Esophagus squamous epithelium (tissue), 5 donors: ENCODE results near the gene LIPE. TPM values are rescaled to one million over a fixed set of nuclear protein-coding genes. Genes with fewer than 3 reads are reported as not detected.
A peak's percentile ranks its signal among the peaks of the same experiment; 100 is the strongest.
"Not testable (repeated sequence)": the region's sequence is repeated elsewhere in the genome, so short reads cannot be mapped to it uniquely, and the experiment has no call there.

Source experiments
- DNase-seq: peaks from one replicate; lab custom pipeline; 2025; lab: John Stamatoyannopoulos, UW
- H3K27ac ChIP-seq, 4 donors: fragments of 200-600 bp; sonication (generic); one replicate each; pipeline ENCODE4 v1.5.1; 2016 to 2019; ENCODE audit warnings: mild to moderate bottlenecking in 1 of 4
- H3K27me3 ChIP-seq, 4 donors: fragments of 200-600 bp; sonication (generic); 1 replicate in 3 of 4; 2 replicates in 1 of 4; pipeline versions ENCODE4 v1.5.1 to v1.6.0; 2017 to 2021; ENCODE audit warnings: antibody characterized with exemption in 1 of 4
- H3K36me3 ChIP-seq, 3 donors: fragments of 200-600 bp; sonication (generic); one replicate each; pipeline ENCODE4 v1.5.1; 2016 to 2019
- H3K4me1 ChIP-seq, 3 donors: fragments of 200-600 bp; sonication (generic); one replicate each; pipeline ENCODE4 v1.5.1; 2017 to 2019
- H3K4me3 ChIP-seq, 4 donors: fragments of 200-600 bp; sonication (generic); 1 replicate in 3 of 4; 2 replicates in 1 of 4; pipeline ENCODE4 v1.5.1; 2016 to 2019; ENCODE audit warnings: mild to moderate bottlenecking in 2 of 4, moderate library complexity in 1 of 4
- H3K9me3 ChIP-seq, 3 donors: fragments of 200-600 bp; sonication (generic); one replicate each; pipeline ENCODE4 v1.5.1; 2016 to 2019
- CTCF ChIP-seq, 6 experiments: fragments of 450-650 bp in 4 of 6; fragments of 200-600 bp in 2 of 6; sonication (generic) in 2 of 6; IDR thresholded peaks; one replicate each; pipeline ENCODE4 v1.5.1; 2016 to 2019; ENCODE audit warnings: antibody characterized with exemption in 6 of 6, mild to moderate bottlenecking in 4 of 6, moderate library complexity in 4 of 6
- POLR2A ChIP-seq, 4 donors: fragments of 450-650 bp; IDR thresholded peaks; one replicate each; pipeline ENCODE4 v1.6.1; 2017; ENCODE audit warnings: antibody characterized with exemption in 4 of 4, mild to moderate bottlenecking in 4 of 4, moderate library complexity in 3 of 4
- WGBS, 2 donors: methylation state at CpG; one replicate each; pipeline ENCODE4 v1.1.5; 2018; 5-methylcytosine and 5-hydroxymethylcytosine counted together
- intact Hi-C: fragments of 100-400 bp; cut with DNase I; formaldehyde crosslinking; loops from one replicate; pipeline ENCODE4 v1.15.0; 2022
- total RNA-seq, 4 donors: library from RNA; depleted of rRNA; stranded (reverse); fragments of >200 nt; gene quantifications; one replicate each; pipeline ENCODE4 v1.1.0, GENCODE V29; 2016
- donor health status: DM: yes; HTN: yes; CAD: no.

LIPE gene
- total RNA-seq, 4 donors from 2014 or later: 5.2 to 10.8 (median 7.9) TPM

- intact Hi-C loops: loop anchor here (10.0 kb wide), 1 partner anchor 139 kb away; the partner anchor contains the start of gene CEACAM8
- Histone ChIP-seq H3K9me3 (no peaks in the 10 kb centered on the region), H3K4me1 (peaks cover 0 to 25% (median 0%) of the 10 kb centered on the region in 3 donors), H3K27me3 (no peaks in the 10 kb centered on the region), H3K27ac (peak overlapping the region in 2 of 4 donors; percentile 52 to 76), H3K4me3 (no peak overlapping the region), H3K36me3 (no peaks in the 10 kb centered on the region)
- WGBS, 2 donors: 33% methylated on average over 1 of the region's 1 CpG
- TF ChIP-seq CTCF (IDR thresholded peaks at IDR 0.05) (no peak), POLR2A (IDR thresholded peaks at IDR 0.05) (no peak)
- DNase-seq: no peak
Measured at GRCh38 chr19:42455621-42456081, 28.5 kb upstream of the LIPE start.

GRCh38 chr19:42455086-42455485 is 27.9 kb upstream of the LIPE start:
- 92 to 93% methylated on average over 2 of the region's 2 CpGs for WGBS, 2 donors

GRCh38 chr19:42452590-42452989 is 25.4 kb upstream of the LIPE start:
- Histone ChIP-seq H3K9me3 (no peaks in the 10 kb centered on the region), H3K4me1 (peaks cover 0 to 50% (median 0%) of the 10 kb centered on the region in 3 donors), H3K27me3 (no peaks in the 10 kb centered on the region), H3K36me3 (no peaks in the 10 kb centered on the region), H3K27ac (no peak overlapping the region), H3K4me3 (no peak overlapping the region)
- intact Hi-C loops: loop anchor here (10.0 kb wide), 1 partner anchor 142 kb away; the partner anchor contains the start of gene CEACAM8
- no peak for DNase-seq
- 42 to 66% methylated on average over 4 of the region's 4 CpGs for WGBS, 2 donors
- TF ChIP-seq POLR2A (IDR thresholded peaks at IDR 0.05) (no peak), CTCF (IDR thresholded peaks at IDR 0.05) (no peak)

More at GRCh38 chr19:42455086-42455485, 27.9 kb upstream of the LIPE start:
- TF ChIP-seq CTCF (IDR thresholded peaks at IDR 0.05) (no peak), POLR2A (IDR thresholded peaks at IDR 0.05) (no peak)
- H3K27me3 ChIP-seq: no peaks in the 10 kb centered on the region
- no peaks in the 10 kb centered on the region for H3K9me3 ChIP-seq
- intact Hi-C loops: loop anchor here (10.0 kb wide), 1 partner anchor 140 kb away; the partner anchor contains the start of gene CEACAM8
- no peak overlapping the region for H3K4me3 ChIP-seq
- peak overlapping the region in 2 of 4 donors; percentile 52 to 61 for H3K27ac ChIP-seq
- no peaks in the 10 kb centered on the region for H3K36me3 ChIP-seq
- H3K4me1 ChIP-seq: peaks cover 0 to 25% (median 0%) of the 10 kb centered on the region in 3 donors
- no peak for DNase-seq

GRCh38 chr19:42450314-42450934 is 23.2 kb upstream of the LIPE start:
- H3K27ac ChIP-seq: peak overlapping the region; percentile 35 to 79 (median 52)
- intact Hi-C loops: loop anchor here (2.0 to 10.0 kb wide), 2 partner anchors 78 to 144 kb away; partner anchors contain the start of genes CEACAM1 and CEACAM8
- WGBS, 2 donors: 0% methylated on average over 3 of the region's 3 CpGs
- no peaks in the 10 kb centered on the region for H3K36me3 ChIP-seq
- no peak overlapping the region for H3K4me3 ChIP-seq
- H3K4me1 ChIP-seq: peaks cover 0 to 63% (median 0%) of the 10 kb centered on the region in 3 donors
- no peaks in the 10 kb centered on the region for H3K27me3 ChIP-seq
- no peak for DNase-seq
- TF ChIP-seq POLR2A (IDR thresholded peaks at IDR 0.05): no peak
- TF ChIP-seq CTCF (IDR thresholded peaks at IDR 0.05): peak; percentile 68 to 96 (median 91)
- H3K9me3 ChIP-seq: no peaks in the 10 kb centered on the region

- DNase-seq, intact Hi-C loops, H3K36me3 ChIP-seq, H3K9me3 ChIP-seq, H3K27me3 ChIP-seq, H3K4me3 ChIP-seq: not testable (repeated sequence)
- Histone ChIP-seq H3K4me1 (peaks cover 0 to 76% (median 0%) of the 10 kb centered on the region in 3 donors), H3K27ac (peak overlapping the region in 3 of 4 donors; percentile 50 to 79 (median 75))
- 72 to 74% methylated on average over 5 of the region's 5 CpGs for WGBS, 2 donors
Measured at GRCh38 chr19:42448306-42448705, 21.1 kb upstream of the LIPE start.
